DMS153 treated with DMSO at 0.1 percent for 48 hours (cell line): ENCODE data around the gene ACYP2.
"Not testable (repeated sequence)": the region's sequence is repeated elsewhere in the genome, so short reads cannot be mapped to it uniquely, and the experiment has no call there.

ENCODE experiments used
- DNase-seq: peaks from one replicate; lab custom pipeline; 2025; ENCODE audit not compliant: unreplicated experiment; lab: John Stamatoyannopoulos, UW

Gene ACYP2

DNA sequence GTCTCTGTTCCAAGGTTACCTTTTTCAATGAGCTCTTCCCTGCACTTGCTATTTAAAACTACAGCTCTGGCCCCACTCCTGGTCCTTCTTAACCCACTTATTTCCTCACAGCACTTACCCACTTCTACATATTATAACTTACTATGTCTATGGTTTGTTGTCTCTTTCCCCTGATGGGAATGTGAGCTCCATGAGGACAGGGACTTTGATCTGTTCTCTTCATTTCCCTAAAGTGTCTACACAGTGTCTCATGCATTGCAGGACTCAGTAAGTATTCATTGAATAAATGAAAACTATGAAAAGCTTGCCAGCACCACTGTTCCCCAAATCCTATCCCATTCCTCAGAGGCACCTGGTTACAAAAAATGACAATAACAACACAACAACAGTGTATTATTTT lies 18.3 kb upstream of the ACYP2 start:
- no peak for DNase-seq

DNA sequence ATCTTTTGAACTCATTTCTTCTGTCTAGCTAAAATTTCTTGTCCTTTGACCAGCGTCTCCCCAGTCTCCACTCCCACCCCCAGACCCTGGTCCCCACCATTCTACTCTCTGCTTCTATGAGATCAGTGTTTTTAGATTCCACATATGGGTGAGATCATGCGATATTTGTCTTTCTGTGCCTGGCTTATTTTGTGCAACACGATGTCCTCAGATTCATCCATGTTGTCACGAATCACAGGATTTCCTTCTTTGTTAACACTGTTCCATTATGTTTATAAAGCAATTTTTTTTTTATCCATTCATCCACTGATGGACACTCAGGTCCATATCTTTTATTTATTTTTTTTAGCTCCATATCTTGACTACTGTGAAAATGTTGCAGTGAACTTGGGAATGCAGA lies 16.0 kb upstream of the ACYP2 start:
- DNase-seq: no peak

DNA sequence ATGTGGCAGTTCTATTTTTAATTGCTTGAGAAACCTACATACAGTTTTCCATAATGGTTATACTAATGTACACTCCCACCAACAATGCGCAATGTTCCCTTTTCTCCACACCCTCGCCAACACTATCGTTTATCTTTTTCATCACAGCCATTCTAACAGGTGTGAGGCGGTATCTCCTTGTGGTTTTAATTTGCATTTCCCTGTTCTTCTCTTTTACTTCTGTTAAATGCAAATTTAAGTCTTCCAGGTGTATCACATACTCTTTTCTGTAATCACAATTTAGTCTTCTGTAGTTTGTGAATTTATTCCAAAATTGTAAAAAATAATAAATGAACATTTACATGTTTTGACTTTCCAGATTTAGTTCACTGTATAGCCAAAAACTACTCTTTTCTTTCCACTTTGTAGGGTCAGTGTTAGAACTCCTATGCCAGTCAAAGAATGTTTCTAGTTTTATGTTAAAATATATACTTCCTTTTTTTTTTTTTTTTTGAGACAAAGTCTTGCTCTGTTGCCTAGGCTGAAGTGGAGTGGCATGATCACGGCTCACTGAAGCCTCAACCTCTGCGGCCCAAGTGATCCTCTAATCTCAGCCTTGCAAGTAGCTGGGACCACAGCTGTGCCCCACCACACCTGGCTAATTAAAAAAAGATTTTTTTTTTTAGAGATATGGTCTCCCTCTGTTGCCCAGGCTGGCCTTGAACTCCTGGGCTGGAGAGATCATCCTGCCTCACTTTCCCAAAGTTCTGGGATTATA lies 15.4 kb upstream of the ACYP2 start:
- DNase-seq: no peak

DNA sequence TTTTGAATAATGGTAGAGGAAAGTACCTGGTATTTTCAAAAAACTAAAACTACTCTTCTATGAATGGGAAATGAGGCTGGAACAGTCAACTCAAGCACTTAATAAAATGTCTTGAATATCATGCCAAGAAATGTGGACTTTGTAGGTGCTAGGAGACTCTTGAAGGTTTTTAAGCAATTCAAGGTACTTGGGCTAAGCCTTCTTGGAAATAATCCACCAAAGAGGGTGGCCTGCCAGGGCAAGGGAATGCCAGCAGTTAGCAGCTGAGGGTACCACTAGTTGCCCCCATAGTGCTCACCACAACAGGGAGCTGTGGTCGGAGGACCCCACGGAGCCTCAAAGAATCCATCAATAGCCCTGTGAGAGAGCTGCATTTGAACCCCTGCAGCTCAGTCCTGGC lies 14.6 kb upstream of the ACYP2 start:
- no peak for DNase-seq

DNA sequence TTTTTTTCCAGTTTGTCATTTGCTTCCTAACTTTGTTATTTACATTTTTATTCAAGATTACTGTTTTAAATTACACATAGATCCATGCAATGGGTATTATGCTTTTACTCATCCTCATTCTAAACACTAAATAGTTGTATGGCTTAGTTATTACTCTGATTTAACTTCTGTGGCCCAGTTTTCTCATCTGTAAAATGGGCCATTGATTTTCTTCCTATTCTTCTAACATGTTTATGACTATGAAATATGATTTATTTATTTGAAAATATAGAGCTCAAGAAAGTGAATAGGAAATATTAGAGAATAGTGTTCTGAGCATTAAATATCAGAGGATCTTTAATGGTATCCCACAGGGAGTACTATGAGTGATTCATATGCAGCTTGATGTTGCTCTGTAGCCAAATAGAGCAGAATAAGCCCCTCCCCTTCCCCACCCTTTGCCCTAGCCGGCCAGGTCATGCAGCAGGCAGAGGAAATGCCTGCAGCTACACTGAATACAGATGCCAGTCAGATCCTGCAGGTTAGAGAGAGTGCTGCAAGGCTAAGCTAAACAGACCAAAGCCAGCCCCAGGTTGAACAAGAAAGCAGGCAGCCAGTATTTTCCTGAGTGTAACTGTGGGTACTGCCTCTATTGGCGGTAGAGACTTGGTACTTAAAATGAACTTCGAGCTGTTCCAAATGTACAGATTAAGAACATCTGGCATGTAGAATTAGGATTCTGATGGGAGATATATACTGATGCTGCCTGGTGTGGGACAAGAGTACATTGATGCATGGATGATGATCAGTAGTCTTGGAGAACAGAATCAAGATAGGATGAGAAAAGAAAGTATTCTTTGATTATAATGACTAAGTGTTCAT lies 11.7 kb upstream of the ACYP2 start:
- no peak for DNase-seq

DNA sequence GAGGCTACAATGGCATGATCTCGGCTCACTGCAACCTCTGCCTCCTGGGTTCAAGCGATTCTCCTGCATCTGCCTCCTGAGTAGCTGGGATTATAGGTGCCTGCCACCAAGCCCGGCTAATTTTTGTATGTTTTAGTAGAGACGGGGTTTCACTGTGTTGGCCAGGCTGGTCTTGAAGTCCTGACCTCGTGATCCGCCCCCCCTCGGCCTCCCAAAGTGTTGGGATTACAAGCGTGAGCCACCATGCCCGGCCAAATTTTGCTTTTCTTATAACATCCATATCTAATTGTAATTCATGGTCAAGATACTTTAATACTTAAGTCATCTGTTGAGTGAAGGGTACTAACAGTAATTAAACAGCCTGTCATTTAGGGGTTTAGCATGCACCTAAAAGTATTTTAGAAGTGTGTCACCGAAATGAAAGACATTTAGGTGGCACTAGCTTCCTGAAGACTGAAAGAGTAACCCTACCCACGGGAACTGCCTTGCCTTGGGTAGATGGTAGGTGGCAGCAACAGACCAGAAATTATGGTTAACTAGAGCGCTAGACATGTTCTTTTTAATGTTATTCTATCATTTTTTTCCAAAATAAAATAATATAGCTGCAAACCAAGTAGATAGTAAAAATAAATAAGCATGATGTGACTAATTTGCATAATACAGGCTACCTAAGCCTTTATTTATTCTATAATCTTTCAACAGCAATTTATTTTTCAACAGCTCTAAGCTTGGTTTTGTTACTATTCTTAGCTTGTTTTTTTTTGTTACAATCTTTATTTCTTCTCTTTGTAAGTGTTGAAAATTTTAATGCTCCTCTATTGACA lies 8.6 kb upstream of the ACYP2 start:
- peak; percentile 36 for DNase-seq

DNA sequence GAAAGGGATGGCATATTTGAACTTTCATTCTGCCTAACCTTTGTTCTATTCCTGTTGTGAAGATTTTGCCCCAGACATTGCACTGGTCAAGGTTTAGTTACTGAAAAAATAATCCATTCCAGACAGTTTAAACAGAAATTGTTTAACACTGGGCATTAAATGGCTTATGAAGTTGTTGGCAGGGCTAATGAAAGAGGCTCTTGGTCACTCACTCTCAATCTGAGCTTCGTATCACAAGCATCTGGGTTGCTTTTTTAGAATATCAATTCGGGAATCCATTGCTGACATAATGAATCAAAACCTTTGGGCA lies 8.0 kb upstream of the ACYP2 start:
- DNase-seq: no peak

DNA sequence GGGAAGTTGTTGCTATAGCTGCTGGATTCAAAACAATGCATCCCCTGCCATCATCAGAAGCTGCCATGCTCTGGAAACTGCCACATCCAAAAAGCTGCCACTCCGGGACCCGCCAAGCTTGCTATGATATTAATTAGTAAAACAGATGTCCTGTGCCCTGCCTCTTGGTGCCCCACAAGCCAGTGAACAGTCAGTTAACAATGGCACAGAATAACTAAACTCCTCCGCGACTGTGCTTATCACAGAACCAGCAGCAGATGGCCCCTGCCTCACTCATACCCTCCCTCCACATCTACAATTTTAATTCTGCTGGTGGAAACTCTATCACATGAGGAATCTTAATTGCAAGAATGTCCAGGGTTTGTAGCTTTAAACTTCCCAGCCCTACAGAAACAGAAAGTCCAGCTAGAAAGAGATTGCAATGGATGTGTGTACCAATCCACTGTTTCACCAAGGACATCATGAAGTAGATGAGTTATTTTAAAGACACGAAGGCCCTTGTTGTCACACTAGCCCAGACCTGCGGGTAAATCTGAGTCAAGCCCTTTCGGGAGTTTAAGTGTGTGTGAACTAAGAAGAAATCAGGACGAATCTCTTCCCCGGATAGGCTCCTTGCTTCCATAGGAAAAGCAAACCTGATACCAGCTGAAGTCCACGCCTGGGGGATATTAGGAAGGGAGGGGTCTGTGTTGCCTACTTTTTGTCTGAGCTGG lies 7.4 kb upstream of the ACYP2 start:
- no peak for DNase-seq

DNA sequence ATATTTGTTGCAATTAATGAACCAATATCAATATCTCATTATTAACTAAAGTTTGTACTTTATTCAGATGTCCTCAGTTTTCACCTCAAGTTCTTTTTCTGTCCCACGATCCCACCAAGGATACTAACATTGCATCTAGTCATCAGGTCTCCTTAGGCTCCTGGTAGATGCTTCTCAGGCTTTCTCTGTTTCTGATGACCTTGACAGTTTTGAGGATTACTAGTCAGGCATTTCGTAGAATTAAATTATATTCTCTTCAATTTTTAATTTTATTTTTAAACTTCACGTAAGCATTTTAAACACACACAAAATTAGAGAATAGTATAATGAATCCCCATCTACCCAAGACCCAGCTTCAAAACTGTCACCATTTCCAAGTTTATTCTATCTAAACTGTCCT lies 5.6 kb upstream of the ACYP2 start:
- DNase-seq: no peak

DNA sequence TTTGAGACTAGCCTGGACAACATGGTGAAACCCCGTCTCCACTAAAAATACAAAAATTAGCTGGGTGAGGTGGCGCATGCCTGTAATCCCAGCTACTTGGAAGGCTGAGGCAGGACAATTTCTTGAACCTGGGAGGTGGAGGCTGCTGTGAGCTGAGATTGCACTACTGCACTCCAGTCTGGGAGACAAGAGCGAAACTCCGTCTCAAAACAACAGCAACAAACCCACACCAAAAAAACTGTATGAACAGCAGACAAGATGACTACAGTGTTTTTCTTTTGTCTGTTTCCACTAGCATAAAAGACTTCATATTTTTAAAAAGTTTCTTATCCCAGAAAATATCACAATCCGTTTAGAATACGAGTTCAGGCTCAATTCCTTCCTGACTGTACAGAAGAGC lies 936 bp upstream of the ACYP2 start:
- not testable (repeated sequence) for DNase-seq

DNA sequence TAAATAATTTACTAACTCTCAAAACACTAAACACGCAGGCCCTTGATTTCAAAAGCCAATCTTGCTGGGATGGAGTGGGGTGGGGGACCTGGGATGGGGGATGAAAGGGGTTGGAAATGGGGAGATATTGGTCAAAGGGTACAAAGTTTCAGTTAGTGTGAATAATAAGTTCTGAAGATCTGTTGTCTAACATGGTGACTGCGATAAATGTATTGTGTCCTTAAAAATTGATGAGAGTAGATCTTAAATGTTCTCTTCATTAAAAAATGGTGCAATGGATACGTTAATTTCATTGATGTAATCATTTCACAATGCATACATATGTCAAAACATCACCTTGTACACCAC lies 505 bp upstream of the ACYP2 start:
- DNase-seq: no peak

DNA sequence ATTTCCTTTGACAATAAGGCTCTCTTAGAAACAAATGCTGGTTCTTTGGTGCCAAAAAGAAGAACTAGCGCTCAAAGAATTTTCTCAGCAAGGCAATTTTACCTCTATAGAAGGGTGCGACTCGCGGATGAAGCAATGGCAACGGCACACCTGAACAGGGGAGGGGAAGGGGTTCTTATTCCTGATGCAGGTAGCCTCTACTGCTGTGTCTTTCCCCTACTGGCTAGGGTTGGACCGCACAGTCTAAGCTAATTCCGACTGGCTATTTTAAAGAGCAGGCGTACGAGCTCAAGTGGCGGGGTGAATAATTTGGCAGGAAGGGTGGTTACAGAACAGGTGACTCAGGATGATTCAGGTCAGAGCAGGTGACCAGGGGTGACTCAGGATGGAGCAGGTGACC lies 1.2 kb downstream of the ACYP2 start:
- not testable (repeated sequence) for DNase-seq

DNA sequence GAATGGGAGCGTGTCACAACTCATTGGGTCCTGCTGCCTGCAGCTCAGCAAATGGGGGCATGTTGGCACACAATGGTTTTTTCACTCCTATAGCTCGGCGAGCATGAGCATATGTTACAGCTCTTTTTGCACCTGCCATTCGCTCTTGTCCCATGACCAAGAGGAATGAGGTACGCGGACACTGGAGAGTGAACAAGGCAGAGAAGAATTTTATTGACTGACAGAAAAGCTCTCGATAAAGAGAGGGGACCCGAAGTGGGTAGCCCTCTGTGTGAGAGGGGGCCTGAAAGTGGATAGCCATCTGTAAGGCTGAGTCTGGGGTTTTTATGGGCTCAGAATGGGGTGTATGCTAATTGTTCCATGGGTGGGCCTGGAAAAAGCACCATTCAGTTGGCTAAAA lies 5.5 kb downstream of the ACYP2 start:
- DNase-seq: no peak

DNA sequence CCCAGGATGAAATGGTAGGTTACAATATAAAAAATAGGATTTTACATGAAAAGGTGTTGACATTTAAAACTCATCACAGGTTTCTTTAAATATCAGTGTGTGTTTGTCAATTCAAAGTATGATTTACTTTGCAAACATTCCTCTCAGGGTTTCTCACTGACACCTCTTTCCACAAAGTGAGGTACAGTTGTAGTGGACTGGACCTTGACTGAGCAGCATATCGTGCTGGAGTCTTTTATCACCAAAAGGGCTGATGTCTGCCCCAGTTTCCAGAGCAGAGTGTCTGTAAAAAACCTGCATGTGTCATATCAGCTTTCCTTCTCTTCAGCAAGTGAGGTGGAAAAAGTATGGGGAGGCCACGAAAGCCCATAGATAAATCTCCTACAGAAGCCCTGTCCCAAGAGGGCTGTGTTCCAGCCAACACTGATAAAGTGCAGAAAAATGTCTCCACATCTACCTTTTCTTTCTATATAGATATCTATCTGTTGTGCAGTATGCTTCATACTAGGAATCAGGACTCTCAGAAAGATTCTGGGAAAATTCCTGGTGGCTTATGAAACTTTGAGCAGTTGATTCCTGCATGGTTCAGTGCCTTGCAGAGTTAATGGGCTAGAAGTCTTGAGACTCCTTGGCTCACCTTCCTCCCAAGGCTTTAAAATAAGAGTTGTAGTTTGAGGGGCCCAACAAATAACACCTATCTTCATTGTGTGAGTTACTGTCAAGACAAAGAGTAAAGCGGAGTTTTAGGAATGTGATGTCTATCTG lies 6.9 kb downstream of the ACYP2 start:
- DNase-seq: no peak

DNA sequence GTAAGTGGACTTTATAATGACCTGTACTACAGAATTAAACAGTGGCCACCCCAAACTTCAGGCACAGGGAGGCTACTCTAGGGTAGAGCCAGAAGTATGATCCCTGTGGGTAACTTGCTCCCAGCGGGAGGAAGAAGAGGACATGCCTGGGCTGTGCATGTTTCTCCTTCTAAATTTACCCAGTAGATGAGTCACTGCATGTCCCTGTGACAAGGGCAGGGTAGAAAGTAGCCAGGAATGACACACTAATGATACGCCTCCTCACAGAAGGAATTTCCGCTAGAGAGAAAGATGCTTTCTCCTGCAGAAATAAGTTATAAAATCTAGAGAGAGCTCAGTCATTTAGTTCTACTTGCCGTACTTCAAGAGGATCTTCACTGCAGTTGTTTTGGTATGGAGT lies 7.5 kb downstream of the ACYP2 start:
- DNase-seq: no peak

DNA sequence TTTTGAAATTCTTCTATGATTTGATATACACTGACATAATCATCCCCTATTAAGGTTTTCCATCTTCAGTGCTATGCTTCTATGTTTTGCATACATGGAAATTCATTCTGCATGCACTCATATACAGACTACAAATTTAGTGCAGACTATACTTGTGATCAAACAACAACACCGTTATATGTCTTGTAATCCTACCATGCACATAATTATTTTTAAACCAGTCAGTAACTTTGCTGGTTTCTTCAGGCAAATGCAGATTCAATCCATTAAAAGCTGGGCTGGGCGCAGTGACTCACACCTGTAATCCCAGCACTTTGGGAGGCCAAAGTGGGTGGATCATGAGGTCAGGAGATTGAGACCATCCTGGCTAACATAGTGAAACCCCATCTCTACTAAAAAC lies 11.8 kb downstream of the ACYP2 start:
- not testable (repeated sequence) for DNase-seq

DNA sequence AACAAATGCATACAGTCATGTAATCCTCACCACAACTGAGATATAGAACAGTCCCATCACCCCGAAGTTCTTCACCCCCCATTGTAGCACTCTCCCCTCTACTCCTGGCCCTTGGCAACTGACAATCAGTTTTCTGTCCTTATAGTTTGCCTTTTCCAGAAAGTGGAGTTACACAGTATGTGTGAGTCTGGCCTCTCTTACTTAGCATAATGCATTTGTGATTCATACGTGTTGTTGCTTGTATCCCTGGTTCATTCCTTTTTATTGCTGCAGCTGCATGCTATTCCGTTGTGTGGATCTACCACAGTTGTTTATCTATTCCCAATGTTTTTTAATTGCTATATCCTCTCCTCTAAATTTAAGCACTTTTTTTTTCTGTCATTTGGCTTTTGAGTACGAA lies 17.6 kb downstream of the ACYP2 start:
- DNase-seq: no peak

DNA sequence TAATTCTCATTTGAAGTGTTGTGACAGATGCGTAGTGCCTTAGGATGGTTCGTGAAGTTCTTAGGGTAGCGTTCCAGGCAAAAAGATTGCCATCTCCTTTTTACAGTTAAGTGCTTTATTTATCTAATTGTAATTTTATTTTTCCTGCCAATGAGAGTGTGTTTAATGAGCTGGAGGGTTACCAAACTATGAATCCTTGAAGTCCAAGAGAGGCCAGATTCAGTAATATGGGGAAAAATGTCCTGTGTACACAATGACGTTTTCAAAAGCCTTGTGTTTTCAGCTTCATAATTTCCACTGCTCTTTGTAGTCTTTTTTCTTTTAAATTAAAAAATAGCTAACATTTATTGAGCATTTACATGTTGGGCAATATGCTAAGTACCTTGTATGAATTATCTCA lies 23.8 kb downstream of the ACYP2 start:
- no peak for DNase-seq

DNA sequence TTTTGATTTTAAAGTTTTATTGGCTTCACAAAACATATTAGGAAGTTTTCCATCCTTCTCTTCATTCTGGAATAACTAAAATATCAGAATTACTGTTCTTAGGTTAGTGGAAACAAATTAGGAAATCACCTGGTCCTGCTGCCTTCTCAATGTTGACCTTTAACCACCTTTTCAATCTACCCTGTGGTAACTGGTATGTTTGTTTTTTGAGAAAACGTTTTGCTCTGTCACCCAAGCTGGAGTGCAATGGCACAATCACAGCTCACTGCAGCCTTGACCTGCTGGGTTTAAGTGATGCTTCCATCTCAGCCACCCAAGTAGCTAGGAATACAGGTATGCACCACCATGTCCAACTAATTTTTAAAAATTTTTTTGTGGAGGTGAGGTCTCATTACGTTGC lies 28.4 kb downstream of the ACYP2 start:
- no peak for DNase-seq

DNA sequence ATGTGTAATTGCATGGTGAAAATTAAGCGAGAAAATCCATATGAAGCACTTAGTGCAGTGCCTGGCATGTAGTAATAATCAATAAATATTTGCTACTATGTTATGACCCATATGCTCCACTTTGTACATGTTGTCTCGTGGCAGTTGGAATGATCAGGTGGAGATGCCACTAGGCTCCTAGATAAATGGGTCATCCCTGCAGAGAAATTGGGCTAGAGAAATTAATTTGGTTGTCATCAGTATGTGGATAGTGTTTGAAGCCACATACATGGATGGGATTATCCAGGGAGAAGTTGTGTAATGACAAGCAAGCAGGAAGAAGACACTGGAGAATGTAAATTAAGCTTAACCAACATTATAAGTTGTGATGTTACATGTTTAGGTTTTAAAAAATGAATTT lies 33.0 kb downstream of the ACYP2 start:
- DNase-seq: no peak
